ENCODE results near the gene OR5B2. TPM values are rescaled to one million over a fixed set of nuclear protein-coding genes. Genes with fewer than 3 reads are reported as not detected.
"Not testable (repeated sequence)": the region's sequence is repeated elsewhere in the genome, so short reads cannot be mapped to it uniquely, and the experiment has no call there.

Gene OR5B2
- not detected for total RNA-seq

GRCh38 chr11:58428021-58428420, at the start of gene OR5B2:
Gene OR5B2, minus strand, starts transcription at chr11:58428121. Its CDS starts 4,860 bp downstream, at chr11:58423261.
- no peak for DNase-seq (ENCODE audit: low spot score)

GRCh38 chr11:58471892-58472291, 44.0 kb upstream of the OR5B2 start:
- no peak for DNase-seq (ENCODE audit: low spot score)

DNA sequence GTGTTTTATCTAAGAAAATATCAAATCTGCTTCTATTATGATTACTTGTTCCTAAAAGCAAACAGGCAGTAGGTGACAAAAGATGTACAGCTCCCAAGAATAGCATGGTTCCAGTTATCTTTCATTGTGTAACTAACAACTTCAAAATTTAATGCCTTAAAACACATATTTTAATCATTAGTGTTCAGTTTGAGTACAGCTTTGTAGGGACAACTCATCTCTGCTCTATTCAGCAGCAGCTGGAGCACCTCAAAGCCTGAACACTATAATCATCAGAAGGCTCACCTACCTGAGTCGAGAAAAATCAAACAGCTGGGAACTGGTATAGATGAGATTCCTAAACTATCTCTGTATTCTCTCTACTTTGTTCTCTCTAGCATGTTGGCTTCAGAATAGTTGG, 38.4 kb upstream of the OR5B2 start:
- no peak for DNase-seq (ENCODE audit: low spot score)

DNA sequence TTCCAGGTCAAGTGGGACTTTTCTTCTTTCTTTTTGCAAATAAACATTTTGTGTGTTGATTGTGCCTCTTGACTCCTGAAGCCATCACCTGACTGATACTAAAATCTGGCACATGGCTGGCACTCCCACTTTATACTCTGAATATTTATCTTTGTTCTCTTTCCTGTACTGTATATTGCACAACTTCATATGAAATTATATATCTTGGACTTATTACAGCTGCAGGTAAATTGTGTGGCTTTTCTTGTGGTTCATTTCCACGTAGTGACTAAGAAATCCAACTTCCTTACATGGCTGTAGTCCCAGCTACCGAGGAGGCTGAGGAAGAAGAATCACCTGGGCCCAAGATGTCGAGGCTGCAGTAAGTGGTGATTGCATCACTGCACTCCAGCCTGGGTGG, 37.8 kb upstream of the OR5B2 start:
- no peak for DNase-seq (ENCODE audit: low spot score)

GRCh38 chr11:58451585-58451984, 23.7 kb upstream of the OR5B2 start:
- DNase-seq (ENCODE audit: low spot score), result no peak

GRCh38 chr11:58446294-58446693, 18.4 kb upstream of the OR5B2 start:
- DNase-seq (ENCODE audit: low spot score), result no peak

DNA sequence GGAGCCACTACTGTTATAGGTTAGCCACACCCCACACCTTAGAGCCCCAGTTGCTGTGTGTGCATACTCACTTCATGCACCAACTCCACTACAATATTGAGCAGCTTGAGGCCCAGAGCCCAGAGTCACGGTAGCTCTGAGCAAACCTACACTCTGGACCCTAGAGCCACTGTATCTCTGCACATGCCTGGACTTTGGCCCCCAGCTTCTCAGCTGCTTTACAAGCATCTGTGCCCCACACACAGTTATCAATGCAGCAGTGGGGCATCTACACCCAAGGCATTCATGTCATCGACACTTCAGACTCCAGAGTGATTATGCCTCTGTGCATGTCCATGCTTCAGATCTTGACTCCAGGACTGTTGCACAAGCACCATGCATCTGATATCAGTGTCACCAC, 16.4 kb upstream of the OR5B2 start:
- DNase-seq (ENCODE audit: low spot score), result no peak

- DNase-seq (ENCODE audit: low spot score), result no peak
These were observed 14.2 kb upstream of the OR5B2 start, which contains the start of gene OR5B12 for GRCh38 chr11:58442136-58442535. Gene OR5B12, minus strand, starts transcription at chr11:58442236. Its CDS starts 2,085 bp downstream, at chr11:58440151.

DNA sequence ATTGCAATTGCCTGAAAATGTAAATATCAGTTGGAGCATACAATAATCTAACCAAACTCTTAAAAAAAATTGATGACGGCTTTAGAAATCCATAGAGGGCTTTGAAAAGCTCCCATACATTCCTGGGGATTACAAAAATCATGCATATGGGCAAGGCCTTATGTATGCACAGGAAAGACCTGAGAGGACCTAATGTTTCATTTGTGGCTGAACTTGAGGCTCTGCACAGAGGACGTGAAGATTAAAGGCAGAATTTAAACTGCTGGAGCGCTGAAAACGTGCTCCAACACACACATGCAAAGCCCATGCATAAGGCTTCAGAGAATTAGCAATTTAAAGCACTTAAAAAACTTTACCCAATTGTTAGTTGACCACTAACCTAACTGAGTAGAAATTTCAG, 10.6 kb upstream of the OR5B2 start:
- no peak for DNase-seq (ENCODE audit: low spot score)

DNA sequence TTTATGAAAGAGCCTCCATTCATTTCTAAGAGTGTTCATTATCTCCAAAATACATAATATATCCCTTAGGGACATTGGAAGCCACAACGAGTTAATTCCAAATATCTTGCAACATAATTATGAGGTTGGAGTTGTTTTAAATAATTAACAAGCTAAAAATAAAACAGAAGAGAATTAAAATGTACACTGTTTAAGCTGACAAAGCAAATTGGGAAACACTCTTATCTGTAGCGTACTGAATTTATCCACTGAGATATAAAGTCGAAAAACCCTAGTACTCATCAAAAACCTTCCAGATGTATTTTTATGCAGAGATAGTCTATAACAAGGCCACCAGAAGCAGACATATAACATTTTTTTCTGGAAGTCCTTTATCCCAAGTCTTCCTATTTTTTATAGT, 6.3 kb upstream of the OR5B2 start:
- no peak for DNase-seq (ENCODE audit: low spot score)

DNA sequence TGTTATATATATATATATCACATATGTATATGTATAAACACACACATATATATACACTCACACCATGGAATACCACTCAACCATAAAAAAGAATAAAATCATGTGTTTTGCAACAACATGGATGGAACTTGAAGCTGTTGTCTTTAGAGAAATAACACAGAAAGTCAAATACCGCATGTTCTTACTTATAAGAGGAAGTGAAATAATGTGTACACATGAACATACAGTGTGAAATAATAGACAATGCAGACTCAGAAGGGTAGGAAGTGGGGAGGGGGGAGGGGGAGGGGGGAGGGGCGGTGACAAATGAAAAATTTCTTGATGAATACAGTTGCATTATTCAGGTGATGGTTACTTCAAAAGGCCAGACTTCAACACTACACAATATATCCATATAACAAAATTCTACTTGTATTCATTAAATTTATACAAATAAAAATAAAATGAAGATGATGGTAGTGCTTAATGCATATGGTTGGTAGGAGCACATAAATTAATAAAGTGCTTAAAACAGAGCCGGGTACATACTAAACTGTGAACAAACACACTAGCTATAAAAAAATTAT, 5.8 kb upstream of the OR5B2 start:
- no peak for DNase-seq (ENCODE audit: low spot score)

DNA sequence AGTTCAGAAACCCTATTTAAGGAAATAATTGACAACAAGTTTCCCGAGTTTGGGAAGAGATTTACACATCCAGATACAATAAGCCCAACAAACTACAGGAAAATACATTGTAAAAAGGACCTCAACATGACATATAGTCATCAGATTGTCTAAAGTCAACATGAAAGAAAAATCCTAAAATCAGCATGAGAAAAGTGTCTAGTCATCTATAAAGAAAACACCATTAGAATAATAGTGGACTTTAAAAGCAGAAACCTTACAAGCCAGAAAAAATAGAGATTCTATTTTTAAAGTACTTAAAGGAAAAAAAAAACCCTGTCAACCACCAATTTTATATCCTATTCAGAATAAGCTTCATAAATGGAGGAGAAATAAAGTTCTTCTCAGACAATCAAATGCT, 1.4 kb upstream of the OR5B2 start:
- no peak for DNase-seq (ENCODE audit: low spot score)

GRCh38 chr11:58406774-58407173, 21.1 kb downstream of the OR5B2 start, which contains the start of gene OR5B3:
Gene OR5B3, minus strand, starts transcription at chr11:58406874. Its CDS starts 3,465 bp downstream, at chr11:58403409.
- DNase-seq (ENCODE audit: low spot score), result no peak

GRCh38 chr11:58399622-58400021, 28.3 kb downstream of the OR5B2 start:
- DNase-seq (ENCODE audit: low spot score), result not testable (repeated sequence)

DNA sequence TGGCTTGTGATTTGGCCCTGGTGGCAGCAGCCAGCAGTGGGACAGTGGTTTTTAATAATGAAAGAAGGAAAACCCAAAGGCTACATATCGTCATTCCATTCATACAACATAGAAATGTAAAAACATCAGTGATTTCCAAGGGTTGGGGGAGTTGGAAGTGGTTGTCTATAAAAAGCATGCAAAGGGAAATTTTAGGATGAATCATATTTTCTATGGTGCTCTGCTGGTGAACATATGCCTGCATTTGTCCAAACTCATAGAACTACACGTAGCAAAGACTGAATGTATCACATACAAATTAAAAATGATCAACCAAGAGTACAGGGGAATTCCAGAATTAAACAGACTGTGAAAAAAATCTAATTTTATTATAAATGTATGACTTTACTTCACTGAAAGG, 32.3 kb downstream of the OR5B2 start:
- no peak for DNase-seq (ENCODE audit: low spot score)

DNA sequence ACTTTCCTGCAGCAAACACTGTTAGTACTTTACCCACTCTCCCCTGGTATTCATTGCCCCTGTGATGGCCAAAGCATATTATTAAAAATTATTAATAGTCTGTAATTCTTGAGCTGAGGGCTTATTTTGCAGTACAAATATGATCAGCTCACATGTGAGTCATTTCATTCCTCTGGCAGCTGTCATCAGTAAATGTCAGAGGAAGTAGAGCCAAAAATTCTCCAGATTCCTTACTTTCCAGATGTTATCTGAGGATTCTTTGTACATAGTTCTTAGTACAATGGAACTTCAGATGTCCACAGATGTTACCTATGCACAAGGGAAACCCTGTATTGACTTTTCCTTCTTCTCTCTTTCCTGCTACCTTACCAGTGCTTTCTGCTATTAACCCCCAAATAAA, 33.7 kb downstream of the OR5B2 start:
- DNase-seq (ENCODE audit: low spot score), result no peak

DNA sequence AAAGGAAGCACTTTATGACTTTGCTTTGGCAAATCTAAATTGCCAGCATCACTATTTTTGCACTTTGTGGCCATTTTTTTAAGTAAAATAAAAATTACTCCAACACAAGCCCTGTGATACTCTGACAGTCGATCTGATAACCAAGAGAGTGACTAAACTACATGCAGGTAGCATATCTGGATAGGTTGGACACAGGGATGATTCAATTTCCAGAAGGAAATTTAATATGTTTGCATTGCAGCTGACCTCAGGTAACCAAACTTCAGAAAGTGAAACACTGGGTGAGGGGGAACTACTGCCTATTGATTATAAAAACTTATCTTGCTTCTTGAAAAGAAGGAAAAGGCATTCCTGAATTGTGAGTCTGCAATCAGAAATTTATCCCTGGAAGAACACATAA, 35.2 kb downstream of the OR5B2 start:
- DNase-seq (ENCODE audit: low spot score), result no peak

- no peak for DNase-seq (ENCODE audit: low spot score)
These were observed 36.0 kb downstream of the OR5B2 start for GRCh38 chr11:58391879-58392278.

GRCh38 chr11:58390551-58391063, 37.3 kb downstream of the OR5B2 start:
- no peak for DNase-seq (ENCODE audit: low spot score)

Other genes starting within 250 kb of the OR5B2 start
- gene OR9Q2, start 239.1 kb downstream of the OR5B2 start, total RNA-seq, result not detected
- not detected for gene OR1S2, start 224.0 kb downstream of the OR5B2 start, total RNA-seq
- not detected for gene OR1S1, start 215.4 kb downstream of the OR5B2 start, total RNA-seq
- not detected for gene OR10Q1, start 199.2 kb downstream of the OR5B2 start, total RNA-seq
- gene OR10W1, start 159.9 kb downstream of the OR5B2 start, total RNA-seq, result not detected
- gene OR5B17, start 69.1 kb downstream of the OR5B2 start, total RNA-seq, result not detected
- not detected for gene OR5B3, start 21.2 kb downstream of the OR5B2 start, total RNA-seq
- not detected for gene OR5B12, start 14.1 kb upstream of the OR5B2 start, total RNA-seq
- gene OR5B21, start 80.0 kb upstream of the OR5B2 start, total RNA-seq, result not detected
- gene LPXN, start 147.7 kb upstream of the OR5B2 start, total RNA-seq, result 11.8 TPM
- gene ZFP91, start 150.9 kb upstream of the OR5B2 start, total RNA-seq, result 46.9 TPM
- 0.60 TPM for gene CNTF, start 194.5 kb upstream of the OR5B2 start, total RNA-seq